GM23338 (cell line): ENCODE results near the gene MAP7D1. TPM values are rescaled to one million over a fixed set of nuclear protein-coding genes. Genes with fewer than 3 reads are reported as not detected.

Source experiments
- ATAC-seq: fragments of 200-7000 bp; cut with Tn5 transposase; 3 replicates; pipeline ENCODE4 v1.9.1; 2020
- DNase-seq: peaks from one replicate; pipeline ENCODE4 v3.0.0-alpha.2; 2015; ENCODE audit warnings: low spot score
- H2AFZ ChIP-seq: fragments of 200-600 bp; sonication (generic); 2 replicates; pipeline ENCODE4 v1.8.0; 2016; ENCODE audit warnings: antibody characterized with exemption, mild to moderate bottlenecking, moderate library complexity
- H3F3A ChIP-seq: fragments of 200-600 bp; sonication (generic); replicated peaks from 2 replicates; pipeline ENCODE4 v1.8.0; 2017; ENCODE audit warnings: antibody characterized with exemption, mixed run types, low read depth
- H3K27ac ChIP-seq: fragments of 200-600 bp; sonication (generic); 2 replicates; pipeline ENCODE4 v1.6.1; 2016; ENCODE audit warnings: low read depth
- H3K27me3 ChIP-seq: fragments of 200-600 bp; sonication (generic); 2 replicates; pipeline ENCODE4 v1.8.0; 2016; ENCODE audit warnings: mild to moderate bottlenecking, mixed run types, moderate library complexity; ENCODE audit not compliant: insufficient read depth
- H3K36me3 ChIP-seq: fragments of 200-600 bp; sonication (generic); 2 replicates; pipeline ENCODE4 v1.8.0; 2016; ENCODE audit warnings: mild to moderate bottlenecking; ENCODE audit not compliant: insufficient read depth
- H3K4me1 ChIP-seq: fragments of 200-600 bp; sonication (generic); 2 replicates; pipeline ENCODE4 v1.8.0; 2016; ENCODE audit warnings: mild to moderate bottlenecking, moderate library complexity; ENCODE audit not compliant: insufficient read depth
- H3K4me2 ChIP-seq: fragments of 200-600 bp; sonication (generic); 2 replicates; pipeline ENCODE4 v1.7.1; 2017; ENCODE audit warnings: mixed run types
- H3K4me3 ChIP-seq: fragments of 200-600 bp; sonication (generic); 2 replicates; pipeline ENCODE4 v1.6.1; 2016; ENCODE audit warnings: mixed run types
- H3K79me2 ChIP-seq: fragments of 200-600 bp; sonication (generic); replicated peaks from 2 replicates; pipeline ENCODE4 v1.8.0; 2017; ENCODE audit warnings: mild to moderate bottlenecking; ENCODE audit not compliant: insufficient read depth
- H3K9me2 ChIP-seq: fragments of 200-600 bp; sonication (generic); 2 replicates; pipeline ENCODE4 v1.8.0; 2017; ENCODE audit not compliant: insufficient read depth
- H4K20me1 ChIP-seq: fragments of 200-600 bp; sonication (generic); replicated peaks from 2 replicates; pipeline ENCODE4 v1.8.0; 2017; ENCODE audit warnings: mild to moderate bottlenecking; ENCODE audit not compliant: insufficient read depth
- H3K27ac Mint-ChIP-seq: 2 replicates; pipeline ENCODE4 v1.8.0; 2020; ENCODE audit warnings: inconsistent platforms, mild to moderate bottlenecking, moderate library complexity, mixed read lengths
- H3K27me3 Mint-ChIP-seq: 3 replicates; pipeline ENCODE4 v1.8.0; 2022; ENCODE audit warnings: low read depth, mild to moderate bottlenecking, moderate library complexity, mixed read lengths, inconsistent platforms; ENCODE audit not compliant: insufficient read depth, poor library complexity
- H3K36me3 Mint-ChIP-seq: 3 replicates; pipeline ENCODE4 v1.8.0; 2021; ENCODE audit warnings: low read depth, mild to moderate bottlenecking, inconsistent platforms, moderate library complexity, mixed read lengths
- H3K4me1 Mint-ChIP-seq: 3 replicates; pipeline ENCODE4 v1.8.0; 2020; ENCODE audit warnings: mild to moderate bottlenecking, inconsistent platforms, mixed read lengths
- H3K4me3 Mint-ChIP-seq: 3 replicates; pipeline ENCODE4 v1.8.0; 2021; ENCODE audit warnings: moderate library complexity, mild to moderate bottlenecking, inconsistent platforms, mixed read lengths
- H3K9me3 Mint-ChIP-seq: 3 replicates; pipeline ENCODE4 v1.8.0; 2020; ENCODE audit warnings: moderate library complexity, mild to moderate bottlenecking, inconsistent platforms, mixed read lengths
- EZH2 ChIP-seq: fragments of 200-600 bp; sonication (generic); IDR thresholded peaks from one replicate; pipeline ENCODE4 v1.8.0; 2017; ENCODE audit warnings: antibody characterized with exemption, mild to moderate bottlenecking, low read depth; ENCODE audit not compliant: unreplicated experiment
- EZH2phosphoT487 ChIP-seq: fragments of 200-600 bp; sonication (generic); IDR thresholded peaks from one replicate; pipeline ENCODE4 v1.8.1; 2018; ENCODE audit warnings: antibody characterized with exemption; ENCODE audit not compliant: unreplicated experiment
- STAT1 ChIP-seq: IDR thresholded peaks from one replicate; pipeline ENCODE4 v1.6.1; 2016; ENCODE audit warnings: antibody characterized with exemption; ENCODE audit not compliant: unreplicated experiment
- polyA plus RNA-seq: library from polyadenylated mRNA; unstranded; fragments of >200 nt; fragmentation: Nextera tagmentation; extraction: Ambion mirVana; gene quantifications from 2 replicates; pipeline ENCODE4 v1.2.1, GENCODE V29; 2016
- total RNA-seq: library from RNA; depleted of rRNA; stranded (reverse); fragments of >200 nt; shearing (Covaris generic); gene quantifications from 2 replicates; pipeline ENCODE4 v1.2.3, GENCODE V29; 2014
- TF ChIP-seq, protein P1 (sequence below): IDR thresholded peaks from 2 replicates; pipeline ENCODE4 v1.6.1; 2016; ENCODE audit warnings: antibody characterized with exemption
- TF ChIP-seq, protein P2 (sequence below): fragments of 250-450 bp; sonication (Bioruptor Pico); IDR thresholded peaks from 2 replicates; pipeline ENCODE4 v1.5.0; 2020; ENCODE audit warnings: mild to moderate bottlenecking, moderate library complexity

MAP7D1 gene
- total and polyA plus RNA-seq, 2 experiments from 2014 or later: 13.8 to 59.8 TPM

- ATAC-seq (peak; percentile 54), DNase-seq (peak; percentile 41)
- Histone ChIP-seq H3K79me2 (no peaks in the 10 kb centered on the region), H3K9me2 (no peaks in the 10 kb centered on the region), H4K20me1 (no peaks in the 10 kb centered on the region), H3K4me2 (peak overlapping the region; percentile 82), H3K36me3 (no peaks in the 10 kb centered on the region), H2AFZ (peak overlapping the region; percentile 93), H3K4me1 (peaks cover 6% of the 10 kb centered on the region; the same call in 1 of the 2 replicates), H3K27ac (no peak overlapping the region), H3K27me3 (peaks cover 41% of the 10 kb centered on the region), H3K4me3 (peak overlapping the region; percentile 62), H3F3A (no peaks in the 10 kb centered on the region)
- peaks cover 51% of the 10 kb centered on the region for H3K27me3 Mint-ChIP-seq
- H3K27ac Mint-ChIP-seq: no peak overlapping the region
- H3K9me3 Mint-ChIP-seq: no peaks in the 10 kb centered on the region
- peaks cover 10% of the 10 kb centered on the region for H3K4me1 Mint-ChIP-seq
- TF ChIP-seq STAT1: no peak
- TF ChIP-seq EZH2phosphoT487: no peak
- TF ChIP-seq, protein P1, sequence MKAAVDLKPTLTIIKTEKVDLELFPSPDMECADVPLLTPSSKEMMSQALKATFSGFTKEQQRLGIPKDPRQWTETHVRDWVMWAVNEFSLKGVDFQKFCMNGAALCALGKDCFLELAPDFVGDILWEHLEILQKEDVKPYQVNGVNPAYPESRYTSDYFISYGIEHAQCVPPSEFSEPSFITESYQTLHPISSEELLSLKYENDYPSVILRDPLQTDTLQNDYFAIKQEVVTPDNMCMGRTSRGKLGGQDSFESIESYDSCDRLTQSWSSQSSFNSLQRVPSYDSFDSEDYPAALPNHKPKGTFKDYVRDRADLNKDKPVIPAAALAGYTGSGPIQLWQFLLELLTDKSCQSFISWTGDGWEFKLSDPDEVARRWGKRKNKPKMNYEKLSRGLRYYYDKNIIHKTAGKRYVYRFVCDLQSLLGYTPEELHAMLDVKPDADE: no peak
- TF ChIP-seq EZH2: peak; percentile 56
- TF ChIP-seq, protein P2, sequence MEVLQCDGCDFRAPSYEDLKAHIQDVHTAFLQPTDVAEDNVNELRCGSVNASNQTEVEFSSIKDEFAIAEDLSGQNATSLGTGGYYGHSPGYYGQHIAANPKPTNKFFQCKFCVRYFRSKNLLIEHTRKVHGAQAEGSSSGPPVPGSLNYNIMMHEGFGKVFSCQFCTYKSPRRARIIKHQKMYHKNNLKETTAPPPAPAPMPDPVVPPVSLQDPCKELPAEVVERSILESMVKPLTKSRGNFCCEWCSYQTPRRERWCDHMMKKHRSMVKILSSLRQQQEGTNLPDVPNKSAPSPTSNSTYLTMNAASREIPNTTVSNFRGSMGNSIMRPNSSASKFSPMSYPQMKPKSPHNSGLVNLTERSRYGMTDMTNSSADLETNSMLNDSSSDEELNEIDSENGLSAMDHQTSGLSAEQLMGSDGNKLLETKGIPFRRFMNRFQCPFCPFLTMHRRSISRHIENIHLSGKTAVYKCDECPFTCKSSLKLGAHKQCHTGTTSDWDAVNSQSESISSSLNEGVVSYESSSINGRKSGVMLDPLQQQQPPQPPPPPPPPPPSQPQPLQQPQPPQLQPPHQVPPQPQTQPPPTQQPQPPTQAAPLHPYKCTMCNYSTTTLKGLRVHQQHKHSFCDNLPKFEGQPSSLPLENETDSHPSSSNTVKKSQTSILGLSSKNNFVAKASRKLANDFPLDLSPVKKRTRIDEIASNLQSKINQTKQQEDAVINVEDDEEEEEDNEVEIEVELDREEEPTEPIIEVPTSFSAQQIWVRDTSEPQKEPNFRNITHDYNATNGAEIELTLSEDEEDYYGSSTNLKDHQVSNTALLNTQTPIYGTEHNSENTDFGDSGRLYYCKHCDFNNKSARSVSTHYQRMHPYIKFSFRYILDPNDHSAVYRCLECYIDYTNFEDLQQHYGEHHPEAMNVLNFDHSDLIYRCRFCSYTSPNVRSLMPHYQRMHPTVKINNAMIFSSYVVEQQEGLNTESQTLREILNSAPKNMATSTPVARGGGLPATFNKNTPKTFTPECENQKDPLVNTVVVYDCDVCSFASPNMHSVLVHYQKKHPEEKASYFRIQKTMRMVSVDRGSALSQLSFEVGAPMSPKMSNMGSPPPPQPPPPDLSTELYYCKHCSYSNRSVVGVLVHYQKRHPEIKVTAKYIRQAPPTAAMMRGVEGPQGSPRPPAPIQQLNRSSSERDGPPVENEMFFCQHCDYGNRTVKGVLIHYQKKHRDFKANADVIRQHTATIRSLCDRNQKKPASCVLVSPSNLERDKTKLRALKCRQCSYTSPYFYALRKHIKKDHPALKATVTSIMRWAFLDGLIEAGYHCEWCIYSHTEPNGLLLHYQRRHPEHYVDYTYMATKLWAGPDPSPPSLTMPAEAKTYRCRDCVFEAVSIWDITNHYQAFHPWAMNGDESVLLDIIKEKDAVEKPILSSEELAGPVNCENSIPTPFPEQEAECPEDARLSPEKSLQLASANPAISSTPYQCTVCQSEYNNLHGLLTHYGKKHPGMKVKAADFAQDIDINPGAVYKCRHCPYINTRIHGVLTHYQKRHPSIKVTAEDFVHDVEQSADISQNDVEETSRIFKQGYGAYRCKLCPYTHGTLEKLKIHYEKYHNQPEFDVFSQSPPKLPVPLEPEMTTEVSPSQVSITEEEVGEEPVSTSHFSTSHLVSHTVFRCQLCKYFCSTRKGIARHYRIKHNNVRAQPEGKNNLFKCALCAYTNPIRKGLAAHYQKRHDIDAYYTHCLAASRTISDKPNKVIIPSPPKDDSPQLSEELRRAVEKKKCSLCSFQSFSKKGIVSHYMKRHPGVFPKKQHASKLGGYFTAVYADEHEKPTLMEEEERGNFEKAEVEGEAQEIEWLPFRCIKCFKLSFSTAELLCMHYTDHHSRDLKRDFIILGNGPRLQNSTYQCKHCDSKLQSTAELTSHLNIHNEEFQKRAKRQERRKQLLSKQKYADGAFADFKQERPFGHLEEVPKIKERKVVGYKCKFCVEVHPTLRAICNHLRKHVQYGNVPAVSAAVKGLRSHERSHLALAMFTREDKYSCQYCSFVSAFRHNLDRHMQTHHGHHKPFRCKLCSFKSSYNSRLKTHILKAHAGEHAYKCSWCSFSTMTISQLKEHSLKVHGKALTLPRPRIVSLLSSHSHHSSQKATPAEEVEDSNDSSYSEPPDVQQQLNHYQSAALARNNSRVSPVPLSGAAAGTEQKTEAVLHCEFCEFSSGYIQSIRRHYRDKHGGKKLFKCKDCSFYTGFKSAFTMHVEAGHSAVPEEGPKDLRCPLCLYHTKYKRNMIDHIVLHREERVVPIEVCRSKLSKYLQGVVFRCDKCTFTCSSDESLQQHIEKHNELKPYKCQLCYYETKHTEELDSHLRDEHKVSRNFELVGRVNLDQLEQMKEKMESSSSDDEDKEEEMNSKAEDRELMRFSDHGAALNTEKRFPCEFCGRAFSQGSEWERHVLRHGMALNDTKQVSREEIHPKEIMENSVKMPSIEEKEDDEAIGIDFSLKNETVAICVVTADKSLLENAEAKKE (CRISPR knock-in tag): no peak
- H3K4me3 Mint-ChIP-seq: peak overlapping the region; percentile 72
- H3K36me3 Mint-ChIP-seq: no peaks in the 10 kb centered on the region
Observed at GRCh38 chr1:36124404-36125128, 31.4 kb upstream of the MAP7D1 start.
